HepG2 (cell line): Measurements from ENCODE around the gene RNH1. TPM values are rescaled to one million over a fixed set of nuclear protein-coding genes. Genes with fewer than 3 reads are reported as not detected.

Experiments used
- AHR ChIP-seq: IDR thresholded peaks from 2 replicates; pipeline ENCODE4 v1.6.1; 2018; ENCODE audit warnings: missing genetic modification reagents, missing compliant biosample characterization
- BCL3 ChIP-seq: sonication (generic); formaldehyde crosslinking; IDR thresholded peaks from 2 replicates; pipeline ENCODE4 v1.5.1; 2020; ENCODE audit warnings: mild to moderate bottlenecking, missing genetic modification reagents, moderate library complexity
- CENPT ChIP-seq: sonication (generic); formaldehyde crosslinking; IDR thresholded peaks from 2 replicates; pipeline ENCODE4 v1.8.0; 2022; ENCODE audit warnings: low read depth, mild to moderate bottlenecking, moderate library complexity, missing genetic modification reagents
- FOXJ3 ChIP-seq: sonication (generic); formaldehyde crosslinking; IDR thresholded peaks from 2 replicates; pipeline ENCODE4 v1.4.0; 2020; ENCODE audit warnings: missing genetic modification reagents, mild to moderate bottlenecking, borderline replicate concordance
- GLI4 ChIP-seq: sonication (generic); formaldehyde crosslinking; IDR thresholded peaks from 2 replicates; pipeline ENCODE4 v1.5.1; 2020; ENCODE audit warnings: missing genetic modification reagents, mild to moderate bottlenecking, moderate library complexity, borderline replicate concordance
- GTF3A ChIP-seq: sonication (generic); formaldehyde crosslinking; conservative IDR thresholded peaks from 2 replicates; pipeline ENCODE4 v1.4.0; 2020; ENCODE audit warnings: mild to moderate bottlenecking, missing genetic modification reagents
- HDAC1 ChIP-seq: sonication (generic); formaldehyde crosslinking; IDR thresholded peaks from 2 replicates; pipeline ENCODE4 v1.5.1; 2020; ENCODE audit warnings: mild to moderate bottlenecking, missing genetic modification reagents
- HDAC2 ChIP-seq: sonication (generic); formaldehyde crosslinking; IDR thresholded peaks from 2 replicates; pipeline ENCODE4 v1.4.0; 2020; ENCODE audit warnings: missing genetic modification reagents
- HHEX ChIP-seq: IDR thresholded peaks from 2 replicates; pipeline ENCODE4 v1.6.1; 2016; ENCODE audit warnings: control low read depth
- HINFP ChIP-seq: sonication (generic); formaldehyde crosslinking; IDR thresholded peaks from 2 replicates; pipeline ENCODE4 v1.4.0; 2020; ENCODE audit warnings: low read depth, mild to moderate bottlenecking, missing genetic modification reagents
- HNRNPH1 ChIP-seq: fragments of 200-400 bp; formaldehyde crosslinking; optimal IDR thresholded peaks from 2 replicates; pipeline ENCODE3; 2017; ENCODE audit warnings: mild to moderate bottlenecking, low read depth, low read length
- NCOR1 ChIP-seq: fragments of 200-600 bp; sonication (generic); IDR thresholded peaks from 2 replicates; pipeline ENCODE4 v1.7.0; 2017; ENCODE audit warnings: antibody characterized with exemption, low read length, borderline replicate concordance
- NFKBIZ ChIP-seq: IDR thresholded peaks from 2 replicates; pipeline ENCODE4 v1.6.1; 2018; ENCODE audit warnings: missing genetic modification reagents, missing compliant biosample characterization
- RBFOX2 ChIP-seq: fragments of 200-400 bp; formaldehyde crosslinking; IDR thresholded peaks from 2 replicates; pipeline ENCODE4 v1.6.1; 2017; ENCODE audit warnings: low read depth, mild to moderate bottlenecking, low read length
- SAP130 ChIP-seq: IDR thresholded peaks from 2 replicates; pipeline ENCODE4 v1.6.1; 2016; ENCODE audit warnings: low read depth
- SATB2 ChIP-seq: sonication (generic); formaldehyde crosslinking; IDR thresholded peaks from 2 replicates; pipeline ENCODE4 v1.5.0; 2020; ENCODE audit warnings: missing genetic modification reagents
- YY1 ChIP-seq: IDR thresholded peaks from 2 replicates; pipeline ENCODE4 v1.6.1; 2011; ENCODE audit warnings: low read length, low read depth, moderate library complexity, mild to moderate bottlenecking; ENCODE audit not compliant: insufficient read depth, insufficient replicate concordance
- ZBTB26 ChIP-seq: IDR thresholded peaks from 2 replicates; pipeline ENCODE4 v1.6.1; 2016; ENCODE audit warnings: missing compliant biosample characterization, missing genetic modification reagents, borderline replicate concordance
- ZBTB4 ChIP-seq: sonication (generic); formaldehyde crosslinking; IDR thresholded peaks from 2 replicates; pipeline ENCODE4 v1.4.0; 2020; ENCODE audit warnings: missing genetic modification reagents, mild to moderate bottlenecking, borderline replicate concordance
- ZBTB7B ChIP-seq: sonication (generic); formaldehyde crosslinking; IDR thresholded peaks from 2 replicates; pipeline ENCODE4 v1.4.0; 2020; ENCODE audit warnings: missing genetic modification reagents
- ZNF430 ChIP-seq: sonication (generic); formaldehyde crosslinking; IDR thresholded peaks from 2 replicates; pipeline ENCODE4 v1.9.0; 2021; ENCODE audit warnings: mild to moderate bottlenecking, missing genetic modification reagents
- ZNF629 ChIP-seq: sonication (generic); formaldehyde crosslinking; conservative IDR thresholded peaks from 2 replicates; pipeline ENCODE4 v1.5.0; 2020; ENCODE audit warnings: missing genetic modification reagents
- ZNF777 ChIP-seq: sonication (generic); formaldehyde crosslinking; IDR thresholded peaks from 2 replicates; pipeline ENCODE4 v1.4.0; 2020; ENCODE audit warnings: missing genetic modification reagents
- polyA plus RNA-seq, 8 experiments: library from polyadenylated mRNA; depleted of rRNA in 3 of 8; stranded (reverse) in 7 of 8; unstranded in 1 of 8; fragments of >200 nt; fragmentation: Illumina TruSeq in 4 of 8; extraction: Trizol in 4 of 8; gene quantifications; 2 replicates each; pipeline versions ENCODE4 v1.2.1 to v1.2.3, GENCODE V29; 2011 to 2016; ENCODE audit warnings: low read depth in 4 of 8, missing spikeins in 1 of 8, mixed read lengths in 1 of 8; ENCODE audit not compliant: insufficient read depth in 1 of 8
- total RNA-seq, 5 experiments: library from RNA; depleted of rRNA; stranded (reverse); fragments of >200 nt; fragmentation: Illumina TruSeq; extraction: Trizol; gene quantifications; 2 replicates each; pipeline ENCODE4 v1.2.3, GENCODE V29; 2016; ENCODE audit warnings: low read depth in 1 of 5

RNH1 gene
- total and polyA plus RNA-seq, 2 of the 13 experiments (the other 11 are each of a cell fraction or from before 2014, with no cell fraction given), result 36.0 to 74.1 TPM

- TF ChIP-seq BCL3 (CRISPR knock-in tag) (peak; percentile 56; the same call in 1 of the 2 replicates), YY1 (peak; percentile 79), SATB2 (CRISPR knock-in tag) (no peak), HDAC2 (CRISPR knock-in tag) (peak; percentile 56), RBFOX2 (peak; percentile 70), ZNF777 (CRISPR knock-in tag) (peak; percentile 82), CENPT (CRISPR knock-in tag) (no peak), SAP130 (CRISPR knock-in tag) (peak; percentile 83), HNRNPH1 (no peak), HHEX (CRISPR knock-in tag) (no peak), ZBTB7B (CRISPR knock-in tag) (no peak; the same call in 1 of the 2 replicates), ZNF629 (no peak), HINFP (CRISPR knock-in tag) (no peak; the same call in 1 of the 2 replicates), GTF3A (CRISPR knock-in tag) (0 out of 2 replicates have a peak, but pooled peaks have one; percentile 52), FOXJ3 (CRISPR knock-in tag) (no peak), NCOR1 (no peak), AHR (peak; percentile 19; the same call in 1 of the 2 replicates), NFKBIZ (CRISPR knock-in tag) (no peak), ZBTB26 (no peak), GLI4 (no peak), ZNF430 (CRISPR knock-in tag) (peak; percentile 47; the same call in 1 of the 2 replicates), HDAC1 (CRISPR knock-in tag) (peak; percentile 74), ZBTB4 (no peak; the same call in 1 of the 2 replicates)
Measured at GRCh38 chr11:518463-519202, 11.6 kb upstream of the RNH1 start (continued).
